Suprapubic skin (tissue), 4 donors: ENCODE results near the gene SMG7. TPM values are rescaled to one million over a fixed set of nuclear protein-coding genes. Genes with fewer than 3 reads are reported as not detected.

Source experiments
- DNase-seq, 2 donors: peaks; one replicate each; pipeline ENCODE4 v3.0.0-alpha.2; 2019; ENCODE audit warnings: low spot score in 2 of 2
- H3K27ac ChIP-seq: fragments of 200-600 bp; sonication (generic); one replicate; pipeline ENCODE4 v1.5.1; 2019
- H3K27me3 ChIP-seq: fragments of 200-600 bp; sonication (generic); one replicate; pipeline ENCODE4 v1.5.1; 2019
- H3K36me3 ChIP-seq: fragments of 200-600 bp; sonication (generic); one replicate; pipeline ENCODE4 v1.5.1; 2019
- H3K4me1 ChIP-seq: fragments of 200-600 bp; sonication (generic); one replicate; pipeline ENCODE4 v1.5.1; 2019
- H3K4me3 ChIP-seq: fragments of 200-600 bp; sonication (generic); one replicate; pipeline ENCODE4 v1.5.1; 2019; ENCODE audit warnings: mild to moderate bottlenecking
- H3K9me3 ChIP-seq: fragments of 200-600 bp; sonication (generic); one replicate; pipeline ENCODE4 v1.5.1; 2019
- EP300 ChIP-seq: sonication (generic); formaldehyde crosslinking; IDR thresholded peaks from one replicate; pipeline ENCODE4 v1.6.1; 2017; ENCODE audit warnings: antibody characterized with exemption
- POLR2A ChIP-seq, 2 donors: fragments of 450-650 bp; IDR thresholded peaks; one replicate each; pipeline ENCODE4 v1.6.1; 2017; ENCODE audit warnings: antibody characterized with exemption in 2 of 2, mild to moderate bottlenecking in 2 of 2, moderate library complexity in 2 of 2
- POLR2AphosphoS5 ChIP-seq, 3 donors: sonication (generic); formaldehyde crosslinking; IDR thresholded peaks; one replicate each; pipeline ENCODE4 v1.6.1; 2017; ENCODE audit warnings: antibody characterized with exemption in 3 of 3
- WGBS: methylation state at CpG from one replicate; pipeline ENCODE4 v1.1.5; 2018; 5-methylcytosine and 5-hydroxymethylcytosine counted together
- total RNA-seq, 4 donors: library from RNA; depleted of rRNA; stranded (reverse); fragments of >200 nt; gene quantifications; one replicate each; pipeline ENCODE4 v1.1.0, GENCODE V29; 2016
- TF ChIP-seq, protein P1 (sequence below), 2 donors: fragments of 200-600 bp in 1 of 2; fragments of 450-650 bp in 1 of 2; sonication (generic) in 1 of 2; IDR thresholded peaks; one replicate each; pipeline ENCODE4 v1.5.1; 2016 to 2019; ENCODE audit warnings: antibody characterized with exemption in 2 of 2, mild to moderate bottlenecking in 1 of 2, moderate library complexity in 1 of 2

The SMG7 gene
- total RNA-seq, 4 donors from 2014 or later, result 34.4 to 65.3 (median 41.8) TPM

- Histone ChIP-seq H3K9me3 (no peaks in the 10 kb centered on the region), H3K36me3 (no peaks in the 10 kb centered on the region), H3K27ac (no peak overlapping the region), H3K27me3 (no peaks in the 10 kb centered on the region), H3K4me3 (no peak overlapping the region), H3K4me1 (no peaks in the 10 kb centered on the region)
- WGBS, result 81% methylated on average over 2 of the region's 4 CpGs
- no peak for TF ChIP-seq POLR2AphosphoS5 (IDR thresholded peaks at IDR 0.05)
- DNase-seq, result no peak
Observed at GRCh38 chr1:183570451-183570850, 98.2 kb downstream of the SMG7 start.

DNA sequence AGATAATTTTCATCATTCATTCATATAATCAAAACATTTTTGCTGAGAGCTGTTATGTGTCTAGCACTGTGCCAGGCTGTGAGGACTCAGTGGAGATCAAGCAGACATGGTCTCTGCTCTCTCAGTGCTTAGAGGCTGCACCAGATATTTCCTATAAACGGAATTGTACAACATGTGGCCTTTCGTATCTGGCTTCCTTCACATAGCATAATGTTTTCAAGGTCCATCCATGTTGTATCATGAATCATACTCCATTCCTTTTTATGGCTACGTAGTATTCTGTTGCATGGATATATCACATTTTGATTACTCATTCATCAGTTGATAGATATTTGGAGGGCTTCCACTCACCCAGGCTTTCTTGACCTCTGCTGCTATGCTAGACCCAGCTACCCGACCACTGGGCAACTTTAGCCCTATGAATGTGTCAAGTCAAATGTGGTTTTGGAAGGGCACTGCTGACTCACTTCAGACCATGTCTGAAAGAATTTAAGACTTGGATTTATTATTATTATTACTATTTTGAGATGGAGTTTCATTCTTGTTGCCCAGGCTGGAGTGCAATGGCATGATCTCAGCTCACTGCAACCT is 99.5 kb downstream of the SMG7 start:
- Histone ChIP-seq H3K27me3 (no peaks in the 10 kb centered on the region), H3K4me1 (no peaks in the 10 kb centered on the region), H3K36me3 (no peaks in the 10 kb centered on the region), H3K4me3 (no peak overlapping the region), H3K27ac (no peak overlapping the region), H3K9me3 (no peaks in the 10 kb centered on the region)
- 85% methylated on average over 4 of the region's 4 CpGs for WGBS
- no peak for DNase-seq
- TF ChIP-seq EP300 (no peak), POLR2AphosphoS5 (IDR thresholded peaks at IDR 0.05) (no peak), POLR2A (IDR thresholded peaks at IDR 0.05) (no peak)
- TF ChIP-seq, protein P1, sequence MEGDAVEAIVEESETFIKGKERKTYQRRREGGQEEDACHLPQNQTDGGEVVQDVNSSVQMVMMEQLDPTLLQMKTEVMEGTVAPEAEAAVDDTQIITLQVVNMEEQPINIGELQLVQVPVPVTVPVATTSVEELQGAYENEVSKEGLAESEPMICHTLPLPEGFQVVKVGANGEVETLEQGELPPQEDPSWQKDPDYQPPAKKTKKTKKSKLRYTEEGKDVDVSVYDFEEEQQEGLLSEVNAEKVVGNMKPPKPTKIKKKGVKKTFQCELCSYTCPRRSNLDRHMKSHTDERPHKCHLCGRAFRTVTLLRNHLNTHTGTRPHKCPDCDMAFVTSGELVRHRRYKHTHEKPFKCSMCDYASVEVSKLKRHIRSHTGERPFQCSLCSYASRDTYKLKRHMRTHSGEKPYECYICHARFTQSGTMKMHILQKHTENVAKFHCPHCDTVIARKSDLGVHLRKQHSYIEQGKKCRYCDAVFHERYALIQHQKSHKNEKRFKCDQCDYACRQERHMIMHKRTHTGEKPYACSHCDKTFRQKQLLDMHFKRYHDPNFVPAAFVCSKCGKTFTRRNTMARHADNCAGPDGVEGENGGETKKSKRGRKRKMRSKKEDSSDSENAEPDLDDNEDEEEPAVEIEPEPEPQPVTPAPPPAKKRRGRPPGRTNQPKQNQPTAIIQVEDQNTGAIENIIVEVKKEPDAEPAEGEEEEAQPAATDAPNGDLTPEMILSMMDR (IDR thresholded peaks at IDR 0.05), result no peak

DNA sequence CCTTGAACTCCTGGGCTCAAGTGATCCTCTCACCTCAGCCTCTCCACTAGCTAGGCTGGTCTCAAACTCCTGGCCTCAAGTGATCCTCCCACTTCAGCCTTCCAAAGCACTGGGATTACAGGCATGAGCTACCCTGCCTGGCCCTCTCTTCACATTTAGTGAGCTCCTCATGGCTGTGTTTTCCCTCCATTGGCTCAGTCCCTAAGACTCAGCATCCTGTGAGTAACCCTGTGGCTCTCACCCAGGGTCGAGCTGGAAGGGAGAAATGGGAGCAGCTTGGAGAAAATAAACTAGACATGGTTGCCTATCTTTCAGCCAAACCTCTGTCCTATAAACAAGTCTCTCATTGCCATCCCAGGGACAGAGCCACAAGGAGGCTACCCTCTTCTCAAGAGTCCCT is 100.4 kb downstream of the SMG7 start:
- Histone ChIP-seq H3K27ac (no peak overlapping the region), H3K36me3 (no peaks in the 10 kb centered on the region), H3K9me3 (no peaks in the 10 kb centered on the region), H3K4me1 (no peaks in the 10 kb centered on the region), H3K27me3 (no peaks in the 10 kb centered on the region), H3K4me3 (no peak overlapping the region)
- TF ChIP-seq POLR2A (IDR thresholded peaks at IDR 0.05) (no peak), EP300 (no peak)
- TF ChIP-seq, protein P1 (IDR thresholded peaks at IDR 0.05), result no peak
- no peak for DNase-seq
- WGBS, result 82% methylated on average over 1 of the region's 1 CpG

- Histone ChIP-seq H3K4me3 (no peak overlapping the region), H3K27ac (no peak overlapping the region), H3K27me3 (no peaks in the 10 kb centered on the region), H3K4me1 (no peaks in the 10 kb centered on the region), H3K36me3 (no peaks in the 10 kb centered on the region), H3K9me3 (no peaks in the 10 kb centered on the region)
- TF ChIP-seq, protein P1 (IDR thresholded peaks at IDR 0.05), result no peak
- TF ChIP-seq POLR2A (IDR thresholded peaks at IDR 0.05), result no peak
- no peak for TF ChIP-seq POLR2AphosphoS5 (IDR thresholded peaks at IDR 0.05)
- TF ChIP-seq EP300, result no peak
- no peak for DNase-seq
- 52% methylated on average over 5 of the region's 5 CpGs for WGBS
Observed at GRCh38 chr1:183575606-183576005, 103.3 kb downstream of the SMG7 start.

- DNase-seq, result no peak
- Histone ChIP-seq H3K4me3 (no peak overlapping the region), H3K4me1 (no peaks in the 10 kb centered on the region), H3K9me3 (no peaks in the 10 kb centered on the region), H3K27me3 (no peaks in the 10 kb centered on the region), H3K27ac (no peak overlapping the region), H3K36me3 (no peaks in the 10 kb centered on the region)
- 69% methylated on average over 8 of the region's 8 CpGs for WGBS
- TF ChIP-seq EP300 (no peak), POLR2A (IDR thresholded peaks at IDR 0.05) (no peak), POLR2AphosphoS5 (IDR thresholded peaks at IDR 0.05) (no peak)
- TF ChIP-seq, protein P1 (IDR thresholded peaks at IDR 0.05), result no peak
Observed at GRCh38 chr1:183576537-183576936, 104.2 kb downstream of the SMG7 start.
